ENCODE measurements around the gene POLR2J3.
"Not testable (repeated sequence)": the region's sequence is repeated elsewhere in the genome, so short reads cannot be mapped to it uniquely, and the experiment has no call there.

The POLR2J3 gene

GRCh38 chr7:102572261-102573239 is at the start of gene POLR2J3:
Gene POLR2J3, minus strand, starts transcription at chr7:102572583. Its CDS starts 62 bp downstream, at chr7:102572521.
- DNase-seq (ENCODE audit: low read depth): peak; percentile 100

GRCh38 chr7:102618122-102618521 is 45.7 kb upstream of the POLR2J3 start:
- not testable (repeated sequence) for DNase-seq (ENCODE audit: low read depth)

- DNase-seq (ENCODE audit: low read depth): not testable (repeated sequence)
Observed at GRCh38 chr7:102616507-102617125, 44.2 kb upstream of the POLR2J3 start, which contains the start of gene RASA4. Gene RASA4, minus strand, starts transcription at chr7:102616756. Its CDS starts 67 bp downstream, at chr7:102616689.

GRCh38 chr7:102615930-102616329 is 43.5 kb upstream of the POLR2J3 start:
- not testable (repeated sequence) for DNase-seq (ENCODE audit: low read depth)

- DNase-seq (ENCODE audit: low read depth): not testable (repeated sequence)
Observed at GRCh38 chr7:102614873-102615272, 42.5 kb upstream of the POLR2J3 start.

- DNase-seq (ENCODE audit: low read depth): not testable (repeated sequence)
Observed at GRCh38 chr7:102614346-102614697, 41.9 kb upstream of the POLR2J3 start.

GRCh38 chr7:102613575-102614345 is 41.4 kb upstream of the POLR2J3 start:
- not testable (repeated sequence) for DNase-seq (ENCODE audit: low read depth)

- DNase-seq (ENCODE audit: low read depth): not testable (repeated sequence)
Observed at GRCh38 chr7:102611675-102612325, 39.4 kb upstream of the POLR2J3 start.

GRCh38 chr7:102611013-102611674 is 38.8 kb upstream of the POLR2J3 start:
- DNase-seq (ENCODE audit: low read depth): not testable (repeated sequence)

GRCh38 chr7:102610441-102610840 is 38.1 kb upstream of the POLR2J3 start:
- DNase-seq (ENCODE audit: low read depth): not testable (repeated sequence)

GRCh38 chr7:102609734-102610133 is 37.4 kb upstream of the POLR2J3 start:
- not testable (repeated sequence) for DNase-seq (ENCODE audit: low read depth)

- not testable (repeated sequence) for DNase-seq (ENCODE audit: low read depth)
Observed at GRCh38 chr7:102606848-102607247, 34.5 kb upstream of the POLR2J3 start.

GRCh38 chr7:102604431-102605145 is 32.2 kb upstream of the POLR2J3 start:
- DNase-seq (ENCODE audit: low read depth): not testable (repeated sequence)

GRCh38 chr7:102602317-102602716 is 29.9 kb upstream of the POLR2J3 start:
- not testable (repeated sequence) for DNase-seq (ENCODE audit: low read depth)

- DNase-seq (ENCODE audit: low read depth): not testable (repeated sequence)
Observed at GRCh38 chr7:102599699-102600098, 27.3 kb upstream of the POLR2J3 start.

GRCh38 chr7:102596036-102596435 is 23.7 kb upstream of the POLR2J3 start:
- not testable (repeated sequence) for DNase-seq (ENCODE audit: low read depth)

GRCh38 chr7:102593637-102594334 is 21.4 kb upstream of the POLR2J3 start:
- DNase-seq (ENCODE audit: low read depth): not testable (repeated sequence)

GRCh38 chr7:102592477-102593019 is 20.2 kb upstream of the POLR2J3 start:
- DNase-seq (ENCODE audit: low read depth): not testable (repeated sequence)

GRCh38 chr7:102589857-102590256 is 17.5 kb upstream of the POLR2J3 start:
- not testable (repeated sequence) for DNase-seq (ENCODE audit: low read depth)
